Choroid plexus epithelial cell (primary cell): ENCODE measurements around the gene TMEM217.
A peak's percentile ranks its signal among the peaks of the same experiment; 100 is the strongest.

Source experiments
- DNase-seq: peaks from one replicate; pipeline ENCODE4 v3.0.0-alpha.2; 2010; ENCODE audit warnings: low read depth
- H3K4me3 ChIP-seq: 2 replicates; pipeline ENCODE4 v1.5.1; 2011; ENCODE audit warnings: low read depth, mild to moderate bottlenecking, control low read depth, low read length, moderate library complexity
- TF ChIP-seq, protein P1 (sequence below): conservative IDR thresholded peaks from 2 replicates; pipeline ENCODE4 v1.5.1; 2011; ENCODE audit warnings: low read depth, mild to moderate bottlenecking, control low read depth, inconsistent platforms, low read length, moderate library complexity

The TMEM217 gene

GRCh38 chr6:37244430-37245310 lies 13.3 kb downstream of the TMEM217 start:
- no peak overlapping the region for H3K4me3 ChIP-seq
- TF ChIP-seq, protein P1, sequence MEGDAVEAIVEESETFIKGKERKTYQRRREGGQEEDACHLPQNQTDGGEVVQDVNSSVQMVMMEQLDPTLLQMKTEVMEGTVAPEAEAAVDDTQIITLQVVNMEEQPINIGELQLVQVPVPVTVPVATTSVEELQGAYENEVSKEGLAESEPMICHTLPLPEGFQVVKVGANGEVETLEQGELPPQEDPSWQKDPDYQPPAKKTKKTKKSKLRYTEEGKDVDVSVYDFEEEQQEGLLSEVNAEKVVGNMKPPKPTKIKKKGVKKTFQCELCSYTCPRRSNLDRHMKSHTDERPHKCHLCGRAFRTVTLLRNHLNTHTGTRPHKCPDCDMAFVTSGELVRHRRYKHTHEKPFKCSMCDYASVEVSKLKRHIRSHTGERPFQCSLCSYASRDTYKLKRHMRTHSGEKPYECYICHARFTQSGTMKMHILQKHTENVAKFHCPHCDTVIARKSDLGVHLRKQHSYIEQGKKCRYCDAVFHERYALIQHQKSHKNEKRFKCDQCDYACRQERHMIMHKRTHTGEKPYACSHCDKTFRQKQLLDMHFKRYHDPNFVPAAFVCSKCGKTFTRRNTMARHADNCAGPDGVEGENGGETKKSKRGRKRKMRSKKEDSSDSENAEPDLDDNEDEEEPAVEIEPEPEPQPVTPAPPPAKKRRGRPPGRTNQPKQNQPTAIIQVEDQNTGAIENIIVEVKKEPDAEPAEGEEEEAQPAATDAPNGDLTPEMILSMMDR = no peak
- peak; percentile 100 for DNase-seq

DNA sequence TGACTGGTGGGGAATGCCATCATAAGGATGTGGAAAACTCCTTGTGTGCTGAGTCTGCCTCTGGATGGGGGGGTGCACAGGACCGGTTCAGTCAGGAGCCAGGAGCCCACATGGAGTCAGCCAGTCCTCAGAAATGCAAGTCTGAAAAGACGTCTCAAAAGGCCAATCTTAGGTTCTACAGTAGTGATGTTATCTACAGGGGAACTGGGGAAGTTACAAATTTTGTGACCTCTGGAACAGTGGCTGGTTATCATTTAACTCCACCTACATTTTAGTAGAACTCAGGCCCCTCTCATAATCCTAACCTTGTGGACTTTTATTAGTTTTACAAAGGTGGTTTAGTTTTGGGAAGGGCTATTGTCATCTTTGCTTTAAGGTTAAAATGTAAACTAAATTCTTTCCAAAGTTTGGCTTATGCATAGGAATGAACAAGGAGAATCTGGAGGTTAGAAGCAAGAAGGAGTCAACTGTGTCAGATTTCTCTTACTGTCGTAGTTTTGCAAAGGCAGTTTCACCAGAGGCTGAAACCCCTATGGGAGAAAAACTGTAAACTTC lies 14.1 kb downstream of the TMEM217 start:
- H3K4me3 ChIP-seq = no peak overlapping the region
- TF ChIP-seq, protein P1 = no peak
- DNase-seq = no peak

DNA sequence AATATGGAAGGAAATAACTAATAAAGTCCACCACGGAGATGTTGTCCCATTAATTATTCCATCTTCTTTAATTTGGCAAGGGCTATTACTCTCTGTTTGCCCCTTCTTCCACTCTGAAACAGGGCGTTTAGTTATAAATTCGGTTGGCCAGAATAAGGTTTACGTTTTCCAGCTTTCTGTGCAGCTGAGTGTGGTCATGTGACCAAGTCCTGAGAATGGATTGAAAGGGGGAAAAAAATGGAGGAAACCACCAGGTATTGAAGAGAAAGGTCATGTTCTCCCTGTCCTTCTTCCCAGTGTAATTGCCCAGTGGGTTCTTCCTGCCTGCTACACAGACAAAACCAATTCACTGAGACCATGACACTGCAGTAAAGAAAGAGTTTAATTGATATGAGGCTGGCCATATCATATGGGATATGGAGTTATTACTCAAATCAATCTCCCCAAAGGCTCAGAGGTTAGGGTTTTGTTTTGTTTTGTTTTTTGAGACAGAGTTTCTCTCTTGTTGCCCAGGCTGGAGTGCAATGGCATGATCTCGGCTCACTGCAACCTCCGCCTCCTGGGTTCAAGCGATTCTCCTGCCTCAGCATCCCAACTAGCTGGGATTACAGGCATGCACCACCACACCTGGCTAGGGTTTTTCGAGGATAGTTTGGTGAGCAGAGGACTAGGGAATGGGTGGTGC lies 14.7 kb downstream of the TMEM217 start:
- TF ChIP-seq, protein P1 = no peak
- no peak overlapping the region for H3K4me3 ChIP-seq

DNA sequence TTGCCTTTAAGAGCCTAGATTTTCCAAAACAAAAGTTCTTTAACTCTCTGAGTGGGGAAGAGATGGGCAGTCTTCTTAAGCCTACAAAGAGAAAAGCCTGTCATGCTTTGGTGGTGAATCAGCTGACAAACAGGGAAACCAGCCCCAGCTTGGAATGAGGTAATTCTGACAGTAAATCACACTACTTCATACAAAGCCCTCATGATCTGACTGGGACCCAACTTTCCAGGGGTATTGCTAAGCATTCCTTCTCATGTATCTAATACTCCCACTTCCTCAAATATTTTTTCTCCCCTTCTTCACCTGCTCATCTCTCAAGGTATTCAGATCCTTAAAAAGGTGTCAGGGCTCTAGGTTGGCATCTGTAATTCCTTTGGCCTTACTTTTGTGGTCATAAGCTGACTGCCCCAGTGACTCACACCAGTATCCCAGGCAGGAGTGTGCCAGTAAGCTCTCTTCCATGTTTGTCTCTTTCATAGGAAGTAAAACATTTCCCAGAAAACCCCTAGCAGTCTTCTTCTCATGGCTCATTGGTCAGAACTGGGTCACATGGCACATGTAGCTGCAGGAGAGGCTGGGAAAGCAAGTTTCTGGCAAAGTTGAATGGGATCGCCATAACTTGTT lies 15.4 kb downstream of the TMEM217 start:
- no peak overlapping the region for H3K4me3 ChIP-seq
- peak; percentile 99 for DNase-seq

More for the DNA sequence above, 14.7 kb downstream of the TMEM217 start:
- DNase-seq = no peak

GRCh38 chr6:37241775-37242428 lies 16.0 kb downstream of the TMEM217 start:
- no peak overlapping the region for H3K4me3 ChIP-seq
- TF ChIP-seq, protein P1 = no peak

More for the DNA sequence above, 15.4 kb downstream of the TMEM217 start:
- TF ChIP-seq, protein P1 = no peak

DNA sequence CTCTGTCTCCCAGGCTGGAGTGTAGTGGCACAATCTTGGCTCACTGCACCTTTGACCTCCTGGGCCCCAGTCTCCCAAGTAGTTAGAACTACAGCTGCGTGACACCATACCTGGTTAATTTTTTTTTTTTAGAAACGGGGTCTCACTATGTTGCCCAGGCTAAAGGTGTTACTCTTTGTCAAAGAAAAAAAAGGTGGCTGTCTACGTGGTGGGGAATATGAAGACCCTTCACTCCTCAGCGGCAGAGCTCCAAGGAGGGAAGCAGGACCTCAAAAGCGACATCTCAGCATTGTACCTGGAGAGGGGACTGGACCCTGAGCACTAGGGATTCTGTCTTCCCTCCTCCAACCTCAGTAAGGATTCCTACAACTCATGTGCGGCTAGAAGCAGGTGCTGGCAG lies 16.8 kb downstream of the TMEM217 start:
- no peak for DNase-seq
- H3K4me3 ChIP-seq = no peak overlapping the region
- TF ChIP-seq, protein P1 = no peak

More at GRCh38 chr6:37241775-37242428, 16.0 kb downstream of the TMEM217 start:
- DNase-seq = no peak
